K562 (cell line): ENCODE data around the gene USP20. TPM values are rescaled to one million over a fixed set of nuclear protein-coding genes. Genes with fewer than 3 reads are reported as not detected.

Source experiments
- ARID3A ChIP-seq: IDR thresholded peaks from 2 replicates; pipeline ENCODE4 v1.6.1; 2012; ENCODE audit warnings: low read depth, low read length, improper control_type of control experiment, borderline replicate concordance
- EGR1 ChIP-seq: fragments of 450-650 bp; conservative IDR thresholded peaks from 2 replicates; pipeline ENCODE4 v1.6.1; 2017; ENCODE audit warnings: mild to moderate bottlenecking
- FOXP4 ChIP-seq: sonication (generic); formaldehyde crosslinking; IDR thresholded peaks from 2 replicates; pipeline ENCODE4 v1.8.0; 2022; ENCODE audit warnings: mild to moderate bottlenecking, missing genetic modification reagents, borderline replicate concordance
- GABPB2 ChIP-seq: fragments of 250-450 bp; sonication (Bioruptor Pico); conservative IDR thresholded peaks from 2 replicates; pipeline ENCODE4 v1.5.1; 2021; ENCODE audit warnings: mild to moderate bottlenecking
- HDAC2 ChIP-seq: fragments of 450-650 bp; IDR thresholded peaks from 2 replicates; pipeline ENCODE4 v1.6.1; 2016; ENCODE audit warnings: mild to moderate bottlenecking
- HDAC6 ChIP-seq: IDR thresholded peaks from 2 replicates; pipeline ENCODE4 v1.6.1; 2012; ENCODE audit warnings: low read depth, mild to moderate bottlenecking, control low read depth, inconsistent platforms, low read length, moderate library complexity
- HIVEP1 ChIP-seq: fragments of 250-450 bp; sonication (Bioruptor Pico); IDR thresholded peaks from 2 replicates; pipeline ENCODE4 v1.4.0; 2020; ENCODE audit warnings: mild to moderate bottlenecking
- KLF10 ChIP-seq: fragments of 250-450 bp; sonication (Bioruptor Pico); IDR thresholded peaks from 2 replicates; pipeline ENCODE4 v1.6.1; 2021; ENCODE audit warnings: matching md5 sums
- MCM7 ChIP-seq, 2 experiments: fragments of 450-650 bp; IDR thresholded peaks; 2 replicates each; pipeline ENCODE4 v1.6.1; 2016 to 2018
- NUFIP1 ChIP-seq: fragments of 450-650 bp; IDR thresholded peaks from 2 replicates; pipeline ENCODE4 v1.6.1; 2018; ENCODE audit not compliant: partially characterized antibody
- POLR2A ChIP-seq: fragments of 450-650 bp; conservative IDR thresholded peaks from 2 replicates; pipeline ENCODE4 v1.6.1; 2016
- POLR2AphosphoS5 ChIP-seq: IDR thresholded peaks from 2 replicates; pipeline ENCODE4 v1.6.1; 2011; ENCODE audit warnings: mild to moderate bottlenecking, low read depth, low read length, moderate library complexity; ENCODE audit not compliant: control insufficient read depth, insufficient read depth
- RBBP5 ChIP-seq: fragments of 200-600 bp; sonication (generic); IDR thresholded peaks from 2 replicates; pipeline ENCODE4 v1.6.1; 2012; ENCODE audit warnings: borderline replicate concordance, mild to moderate bottlenecking, low read length, control low read depth, inconsistent platforms; ENCODE audit not compliant: insufficient read depth, poor library complexity, severe bottlenecking
- RBFOX2 ChIP-seq: fragments of 200-400 bp; formaldehyde crosslinking; IDR thresholded peaks from 2 replicates; pipeline ENCODE4 v1.6.1; 2017; ENCODE audit warnings: low read depth, mild to moderate bottlenecking, low read length, moderate library complexity
- RCOR1 ChIP-seq, 2 experiments: IDR thresholded peaks; 2 replicates each; pipeline ENCODE4 v1.6.1; 2012; ENCODE audit warnings: low read depth in 2 of 2, low read length in 2 of 2, borderline replicate concordance in 1 of 2, improper control_type of control experiment in 1 of 2
- SAFB2 ChIP-seq: fragments of 200-400 bp; formaldehyde crosslinking; IDR thresholded peaks from 2 replicates; pipeline ENCODE4 v1.6.1; 2018; ENCODE audit warnings: borderline replicate concordance, low read length, low read depth, moderate library complexity; ENCODE audit not compliant: severe bottlenecking
- TSHZ1 ChIP-seq: fragments of 250-450 bp; sonication (Bioruptor Pico); IDR thresholded peaks from 2 replicates; pipeline ENCODE4 v1.4.0; 2020; ENCODE audit warnings: mild to moderate bottlenecking, moderate library complexity
- U2AF2 ChIP-seq: fragments of 200-400 bp; formaldehyde crosslinking; optimal IDR thresholded peaks from 2 replicates; pipeline ENCODE3; 2017; ENCODE audit warnings: low read depth, mild to moderate bottlenecking, low read length
- ZBTB17 ChIP-seq: fragments of 450-650 bp; formaldehyde crosslinking; IDR thresholded peaks from 2 replicates; pipeline ENCODE4 v1.4.0; 2020; ENCODE audit warnings: mild to moderate bottlenecking
- ZNF133 ChIP-seq: fragments of 250-450 bp; sonication (Bioruptor Pico); IDR thresholded peaks from 2 replicates; pipeline ENCODE4 v1.4.0; 2020; ENCODE audit warnings: mild to moderate bottlenecking
- ZNF134 ChIP-seq: fragments of 250-450 bp; sonication (Bioruptor Pico); conservative IDR thresholded peaks from 2 replicates; pipeline ENCODE4 v1.4.0; 2020
- ZNF232 ChIP-seq: sonication (generic); formaldehyde crosslinking; IDR thresholded peaks from 2 replicates; pipeline ENCODE4 v1.8.0; 2022; ENCODE audit warnings: mild to moderate bottlenecking, missing genetic modification reagents
- ZNF699 ChIP-seq: fragments of 250-450 bp; sonication (Bioruptor Pico); IDR thresholded peaks from 2 replicates; pipeline ENCODE4 v1.8.0; 2021; ENCODE audit warnings: mild to moderate bottlenecking, moderate library complexity; ENCODE audit not compliant: insufficient replicate concordance
- polyA plus RNA-seq, 8 experiments: library from polyadenylated mRNA; depleted of rRNA in 4 of 8; stranded (reverse) in 5 of 8; unstranded in 3 of 8; fragments of >200 nt; fragmentation: Nextera tagmentation in 2 of 8; fragmentation: Illumina TruSeq in 1 of 8; extraction: Ambion mirVana in 2 of 8; extraction: Trizol in 1 of 8; gene quantifications; 2 replicates each; pipeline versions ENCODE4 v1.2.1 to v1.2.3, GENCODE V29; 2011 to 2014; ENCODE audit warnings: inconsistent platforms in 1 of 8, missing spikeins in 1 of 8
- total RNA-seq, 7 experiments: library from RNA; depleted of rRNA in 6 of 7; stranded (reverse); fragments of >200 nt in 6 of 7; fragmentation: Illumina TruSeq in 2 of 7; extraction: Trizol in 2 of 7; gene quantifications; 2 replicates each; pipeline versions ENCODE4 v1.2.1 to v1.2.3, GENCODE V29; 2011 to 2021; ENCODE audit warnings: low replicate concordance in 1 of 7

USP20 gene
- total and polyA plus RNA-seq, 9 of the 15 experiments (the other 6 are each of a cell fraction or from before 2014, with no cell fraction given): 1.9 to 136 (median 49.1) TPM

- TF ChIP-seq TSHZ1 (no peak), KLF10 (CRISPR knock-in tag) (no peak), ZNF133 (CRISPR knock-in tag) (no peak), SAFB2 (no peak), ZBTB17 (CRISPR knock-in tag) (no peak), POLR2A (no peak), NUFIP1 (no peak), POLR2AphosphoS5 (no peak), MCM7 (IDR thresholded peaks at IDR 0.05) (no peak), RBFOX2 (peak; percentile 56), RBBP5 (peak; percentile 16), U2AF2 (no peak), FOXP4 (CRISPR knock-in tag) (no peak), HDAC2 (peak; percentile 59; the same call in 1 of the 2 replicates), GABPB2 (CRISPR knock-in tag) (no peak), ARID3A (no peak), ZNF699 (CRISPR knock-in tag) (no peak), ZNF134 (no peak), HDAC6 (no peak), EGR1 (no peak), HIVEP1 (CRISPR knock-in tag) (no peak), ZNF232 (CRISPR knock-in tag) (no peak), RCOR1 (IDR thresholded peaks at IDR 0.05; ENCODE audit: borderline replicate concordance in 1 of 2, low read depth in 2 of 2, low read length in 2 of 2) (peak; percentile 54 to 70; a peak in 2 of 4 replicates)
Observed at GRCh38 chr9:129864991-129865647, 29.9 kb downstream of the USP20 start (continued).
